Renal cortex interstitium (tissue), 11 donors: ENCODE data around the gene GPR50. TPM values are rescaled to one million over a fixed set of nuclear protein-coding genes. Genes with fewer than 3 reads are reported as not detected.

Source experiments
- DNase-seq, 11 donors: peaks; one replicate each; pipeline ENCODE4 v3.0.0-alpha.2; 2013; ENCODE audit warnings: low read depth in 9 of 11, low spot score in 4 of 11; ENCODE audit errors: extremely low read depth in 1 of 11
- polyA plus RNA-seq, 3 donors: library from polyadenylated mRNA; unstranded; fragments of 120-200 nt; gene quantifications; one replicate each; pipeline ENCODE4 v1.2.1, GENCODE V29; 2013; ENCODE audit not compliant: insufficient read length in 3 of 3

GPR50 gene
- polyA plus RNA-seq, 3 donors, result 0.09 to 0.11 TPM; not detected in 1

DNA sequence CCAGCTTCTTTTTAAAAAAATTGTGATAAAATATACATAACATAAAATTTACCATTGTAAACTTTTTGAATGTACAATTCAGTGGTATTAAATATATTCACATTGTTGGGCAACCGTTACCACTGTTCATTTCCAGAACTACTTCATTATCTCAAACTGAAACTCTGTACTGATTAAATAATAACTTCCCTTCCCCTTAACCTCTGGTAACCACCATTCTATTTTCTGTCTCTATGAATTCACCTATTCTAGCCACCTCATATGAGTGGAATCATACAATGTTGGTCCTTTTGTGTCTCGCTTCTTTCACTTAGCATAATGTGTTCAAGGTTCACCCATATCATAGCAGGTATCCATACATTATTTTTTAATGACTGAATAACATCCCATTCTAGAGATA is 8.3 kb downstream of the GPR50 start:
- DNase-seq, result no peak

DNA sequence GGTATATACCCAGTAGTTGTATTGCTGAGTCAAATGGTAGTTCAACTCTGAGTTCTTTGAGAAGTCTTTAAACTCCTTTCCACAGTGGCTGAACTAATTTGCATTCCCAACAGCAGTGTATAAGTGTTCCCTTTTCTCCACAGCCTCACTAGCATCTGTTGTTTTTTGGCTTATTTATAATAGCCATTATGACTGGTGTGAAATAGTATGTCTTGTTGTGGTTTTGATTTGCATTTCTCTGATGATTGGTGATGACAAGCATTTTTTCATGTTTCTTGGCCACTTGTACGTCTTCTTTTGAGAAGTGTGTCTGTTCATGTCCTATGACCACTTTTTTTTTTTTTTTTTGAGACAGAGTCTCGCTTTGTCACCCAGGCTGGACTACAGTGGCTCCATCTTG is 30.5 kb downstream of the GPR50 start:
- DNase-seq, result no peak

DNA sequence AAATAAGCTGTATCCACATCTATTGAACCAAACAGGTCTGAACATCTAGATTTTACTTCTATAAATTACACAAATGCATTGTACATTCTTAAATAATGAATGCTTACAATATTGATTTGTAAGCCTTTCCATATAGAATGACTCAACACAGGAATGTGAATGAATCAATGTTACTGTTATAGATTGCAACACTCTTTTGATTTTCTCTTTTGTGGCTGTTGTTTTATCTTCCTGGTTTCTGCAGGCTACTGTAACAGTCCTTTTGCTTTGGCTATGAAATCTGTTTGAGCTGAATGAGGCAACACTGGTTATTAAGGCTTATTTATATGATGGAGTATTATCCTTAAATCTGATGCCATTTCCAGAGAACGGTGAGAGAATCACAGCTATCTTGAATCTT is 49.5 kb downstream of the GPR50 start:
- no peak for DNase-seq

DNA sequence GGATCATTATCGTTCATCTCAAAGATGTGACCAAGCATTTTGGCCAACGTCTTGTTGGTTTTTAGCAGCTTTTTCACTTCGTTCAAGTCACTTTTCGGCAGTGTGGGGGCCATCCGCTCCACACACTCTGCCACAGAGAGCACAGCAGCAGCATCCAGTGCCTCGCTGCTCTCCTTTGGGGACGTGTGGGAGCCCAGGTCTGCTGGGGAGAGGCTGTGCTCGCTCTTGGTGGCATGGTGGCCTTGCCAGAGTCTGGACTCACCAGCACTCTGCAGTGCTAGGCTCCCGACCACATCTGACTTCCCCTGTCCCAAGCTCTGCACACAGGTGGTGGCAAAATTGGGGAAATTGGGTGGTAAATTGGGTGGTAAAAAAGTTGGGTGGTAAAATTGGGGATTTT is 50.6 kb downstream of the GPR50 start:
- no peak for DNase-seq

DNA sequence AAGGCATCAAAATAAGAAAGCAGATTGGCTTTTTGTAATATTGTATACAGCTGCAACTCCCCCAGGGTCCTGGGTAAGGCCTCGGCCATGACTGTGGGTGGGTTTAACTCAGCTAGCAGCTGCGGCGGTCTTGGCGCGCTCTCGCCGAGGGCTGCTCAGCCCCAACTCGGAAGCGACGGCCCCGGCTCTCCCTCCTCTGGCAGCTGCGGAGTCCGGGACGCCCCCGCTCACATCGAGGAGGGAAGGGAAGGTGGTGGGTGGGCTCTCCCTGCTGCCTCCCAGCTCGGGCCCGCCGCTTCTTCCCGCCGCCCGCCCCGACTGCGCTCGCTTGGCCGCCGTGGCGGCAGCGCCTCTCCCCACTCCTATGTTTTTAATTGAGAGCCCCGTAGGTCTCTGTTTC is 51.2 kb downstream of the GPR50 start:
- no peak for DNase-seq

DNA sequence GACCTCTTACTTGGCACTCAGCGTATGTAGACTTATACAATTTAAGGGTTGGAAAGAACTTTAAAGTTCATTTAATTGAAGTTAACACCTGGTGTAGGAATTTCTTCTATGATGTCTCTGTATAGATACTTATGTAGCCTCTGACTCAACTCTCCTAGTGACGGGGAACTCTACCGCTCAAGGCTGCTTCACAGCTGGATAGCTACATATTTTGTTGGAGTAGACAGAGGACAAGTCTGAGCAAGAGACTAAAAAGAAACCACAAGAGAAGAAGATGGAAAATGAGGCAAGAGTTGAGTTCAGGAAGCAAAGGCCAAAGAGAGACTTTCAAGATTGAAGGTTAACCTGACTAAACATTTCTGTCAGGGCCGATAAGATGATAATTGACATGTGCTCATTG is 52.6 kb downstream of the GPR50 start:
- DNase-seq, result no peak

Other genes starting within 250 kb of the GPR50 start
- 100 to 1,000 TPM; 108 to 173 (median 156) TPM for gene HMGB3, start 193.2 kb upstream of the GPR50 start, polyA plus RNA-seq
- gene VMA21, start 220.6 kb downstream of the GPR50 start, polyA plus RNA-seq, result 10 to 100 TPM; 26.1 to 31.2 (median 27.9) TPM